Calu3 (cell line): ENCODE data around the gene TOP3A. TPM values are rescaled to one million over a fixed set of nuclear protein-coding genes. Genes with fewer than 3 reads are reported as not detected.

Experiments used
- BruUV-seq: library from RNA; stranded (reverse); fragments of 400-500 nt; replicated peaks from 2 replicates; lab custom pipeline; 2021; lab: Mats Ljungman, UMichigan
- CTCF ChIA-PET: fragments of 300-600 bp; sonication (Branson Sonifier 250); formaldehyde crosslinking; loops from one replicate; lab custom pipeline; 2022; ENCODE audit warnings: antibody characterized with exemption; lab: Charles Lee
- DNase-seq: peaks from one replicate; pipeline ENCODE4 v3.0.0; 2022
- H3K27ac Mint-ChIP-seq: one replicate; pipeline ENCODE4 v1.8.0; 2022; ENCODE audit warnings: mixed read lengths; ENCODE audit not compliant: unreplicated experiment
- H3K27me3 Mint-ChIP-seq: one replicate; pipeline ENCODE4 v1.8.0; 2022; ENCODE audit warnings: mixed read lengths; ENCODE audit not compliant: unreplicated experiment
- H3K36me3 Mint-ChIP-seq: one replicate; pipeline ENCODE4 v1.8.0; 2022; ENCODE audit warnings: mild to moderate bottlenecking, moderate library complexity, mixed read lengths; ENCODE audit not compliant: insufficient read depth, unreplicated experiment
- H3K4me1 Mint-ChIP-seq: one replicate; pipeline ENCODE4 v1.8.0; 2022; ENCODE audit warnings: mild to moderate bottlenecking, low read depth, mixed read lengths; ENCODE audit not compliant: unreplicated experiment
- H3K4me3 Mint-ChIP-seq: one replicate; pipeline ENCODE4 v1.8.0; 2022; ENCODE audit warnings: mild to moderate bottlenecking, low read depth, moderate library complexity, mixed read lengths; ENCODE audit not compliant: unreplicated experiment
- H3K9me3 Mint-ChIP-seq: one replicate; pipeline ENCODE4 v1.8.0; 2022; ENCODE audit warnings: low read depth, mixed read lengths; ENCODE audit not compliant: unreplicated experiment
- CTCF ChIP-seq: fragments of 200-600 bp; IDR thresholded peaks from one replicate; pipeline ENCODE4 v1.8.0; 2022; ENCODE audit warnings: antibody characterized with exemption; ENCODE audit not compliant: unreplicated experiment
- intact Hi-C: fragments of 100-400 bp; cut with micrococcal nuclease; formaldehyde crosslinking; loops from one replicate; pipeline ENCODE4 v1.10.0; 2022; ENCODE audit not compliant: unreplicated experiment
- total RNA-seq: library from RNA; stranded (reverse); gene quantifications from 2 replicates; pipeline ENCODE4 v1.2.3, GENCODE V29; 2022

Gene TOP3A
- total RNA-seq, 1 experiment from 2014 or later = 39.7 TPM

DNA sequence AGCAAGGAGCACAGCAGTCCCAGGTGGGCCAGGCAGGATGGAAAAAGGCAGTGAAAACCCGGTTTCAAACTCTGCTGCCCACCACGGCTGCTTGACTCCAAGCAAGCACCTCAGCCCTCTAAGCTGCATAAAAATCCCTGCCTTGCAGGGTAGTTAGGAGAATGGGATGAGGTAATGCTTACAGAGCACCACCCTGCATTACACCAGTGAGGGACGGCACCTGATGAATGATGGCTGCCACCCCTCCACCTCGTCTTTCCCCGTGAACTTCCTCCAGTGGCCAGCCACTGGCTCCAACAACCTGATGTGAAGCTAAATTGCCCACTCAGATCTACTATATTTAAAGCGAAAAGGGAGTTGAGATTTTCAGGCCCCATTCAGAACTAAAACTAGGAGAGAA lies 33.0 kb downstream of the TOP3A start:
- Mint-ChIP-seq H3K9me3 (no peaks in the 10 kb centered on the region), H3K27me3 (no peaks in the 10 kb centered on the region), H3K4me1 (no peaks in the 10 kb centered on the region), H3K36me3 (peaks cover 28% of the 10 kb centered on the region), H3K27ac (no peak overlapping the region), H3K4me3 (no peak overlapping the region)
- BruUV-seq = no TSS peak
- CTCF ChIA-PET = no interaction called here
- intact Hi-C loops = no loop called here
- no peak for TF ChIP-seq CTCF
- DNase-seq = no peak

DNA sequence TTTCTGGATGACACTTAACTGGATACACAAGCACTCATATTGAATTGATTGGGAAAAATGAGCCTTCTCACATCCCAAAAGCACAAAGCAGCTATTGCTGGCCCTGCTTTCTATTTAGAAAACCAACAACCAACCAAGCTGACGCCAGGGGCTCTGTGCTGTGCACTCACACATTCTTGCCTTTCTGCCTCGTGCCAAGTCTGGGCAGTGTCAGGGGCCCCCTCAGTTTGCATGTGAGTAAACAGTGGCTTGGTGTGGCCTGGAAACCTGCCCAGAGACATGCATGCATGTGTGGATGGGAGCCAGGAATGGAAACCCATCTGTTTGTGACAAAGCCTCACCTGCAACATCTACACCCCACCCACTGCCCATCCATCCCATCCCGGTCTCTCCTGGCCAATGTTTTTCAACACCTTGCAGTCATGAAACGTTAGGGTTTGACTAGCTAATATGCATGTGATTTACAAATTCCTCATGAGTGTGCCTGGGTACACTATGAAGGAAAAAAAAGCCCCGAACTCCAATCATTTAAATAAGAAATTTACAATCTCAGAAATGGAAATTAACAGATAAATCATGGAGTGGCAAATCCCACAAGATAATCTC lies 33.9 kb downstream of the TOP3A start:
- no peak overlapping the region for H3K27ac Mint-ChIP-seq
- TF ChIP-seq CTCF = no peak
- no peak overlapping the region for H3K4me3 Mint-ChIP-seq
- H3K27me3 Mint-ChIP-seq = no peaks in the 10 kb centered on the region
- CTCF ChIA-PET = no interaction called here
- BruUV-seq = no TSS peak
- no peaks in the 10 kb centered on the region for H3K9me3 Mint-ChIP-seq
- no peak for DNase-seq
- H3K4me1 Mint-ChIP-seq = no peaks in the 10 kb centered on the region
- H3K36me3 Mint-ChIP-seq = peaks cover 35% of the 10 kb centered on the region
- intact Hi-C loops = no loop called here

GRCh38 chr17:18280249-18280648 lies 34.5 kb downstream of the TOP3A start:
- intact Hi-C loops = no loop called here
- CTCF ChIA-PET = no interaction called here
- TF ChIP-seq CTCF = no peak
- Mint-ChIP-seq H3K27ac (no peak overlapping the region), H3K4me3 (no peak overlapping the region), H3K9me3 (no peaks in the 10 kb centered on the region), H3K4me1 (no peaks in the 10 kb centered on the region), H3K36me3 (peaks cover 38% of the 10 kb centered on the region), H3K27me3 (no peaks in the 10 kb centered on the region)
- no peak for DNase-seq
- no TSS peak for BruUV-seq

- DNase-seq = no peak
- no peak for TF ChIP-seq CTCF
- H3K4me3 Mint-ChIP-seq = no peak overlapping the region
- intact Hi-C loops = no loop called here
- H3K9me3 Mint-ChIP-seq = no peaks in the 10 kb centered on the region
- H3K27ac Mint-ChIP-seq = no peak overlapping the region
- no peaks in the 10 kb centered on the region for H3K27me3 Mint-ChIP-seq
- CTCF ChIA-PET = no interaction called here
- no peaks in the 10 kb centered on the region for H3K4me1 Mint-ChIP-seq
- H3K36me3 Mint-ChIP-seq = peaks cover 38% of the 10 kb centered on the region
- no TSS peak for BruUV-seq
Observed at GRCh38 chr17:18278867-18279266, 35.9 kb downstream of the TOP3A start.
